Activated T-cell treated with anti-CD3 and anti-CD28 coated beads, Interleukin-2, amount 50 U/mL, for 24 hours (primary cell): ENCODE data around the gene PERCC1.
"Not testable (repeated sequence)": the region's sequence is repeated elsewhere in the genome, so short reads cannot be mapped to it uniquely, and the experiment has no call there.

Experiments
- DNase-seq: peaks from one replicate; pipeline ENCODE4 v3.0.0-alpha.2; 2020
- H3K27ac Mint-ChIP-seq: 2 replicates; pipeline ENCODE4 v1.8.0; 2020; ENCODE audit warnings: mild to moderate bottlenecking, mixed read lengths
- H3K27me3 Mint-ChIP-seq: 2 replicates; pipeline ENCODE4 v1.8.0; 2020; ENCODE audit warnings: mixed read lengths
- H3K36me3 Mint-ChIP-seq: 2 replicates; pipeline ENCODE4 v1.8.0; 2020; ENCODE audit warnings: low read depth, mixed read lengths
- H3K4me1 Mint-ChIP-seq: 2 replicates; pipeline ENCODE4 v1.8.0; 2020; ENCODE audit warnings: low read depth, mixed read lengths
- H3K4me3 Mint-ChIP-seq: 2 replicates; pipeline ENCODE4 v1.8.0; 2020; ENCODE audit warnings: mild to moderate bottlenecking, moderate library complexity, mixed read lengths
- H3K9me3 Mint-ChIP-seq: 2 replicates; pipeline ENCODE4 v1.8.0; 2020; ENCODE audit warnings: mixed read lengths

PERCC1 gene

DNA sequence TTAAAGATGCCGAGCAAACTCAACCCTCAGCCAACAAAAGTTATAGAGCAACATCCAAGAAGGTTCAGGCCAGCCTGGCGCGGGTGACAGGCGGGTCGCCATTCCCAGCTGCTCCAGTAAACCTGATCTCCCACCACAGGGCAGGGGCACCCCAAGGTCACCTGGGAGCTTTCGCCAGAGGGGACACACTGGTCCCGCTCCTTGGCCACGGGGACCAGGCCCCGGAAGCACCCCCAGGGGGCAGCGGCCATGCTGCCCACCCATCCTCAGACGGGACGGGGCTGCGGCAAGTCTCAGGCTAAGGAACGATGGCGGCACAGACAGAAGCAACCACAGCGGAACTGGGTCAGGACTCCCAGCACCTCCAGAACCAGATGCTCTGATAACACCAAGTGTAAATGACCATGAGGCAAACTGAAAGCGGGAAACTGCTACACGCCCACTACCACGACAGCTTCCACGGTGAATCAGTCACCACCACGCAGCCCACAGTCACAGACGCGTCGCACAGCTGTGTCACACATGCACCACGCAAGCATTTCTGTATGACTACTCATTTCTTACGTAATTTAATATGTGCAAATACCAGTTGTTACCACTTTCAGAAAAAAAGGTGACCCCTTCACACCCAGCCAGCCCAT lies 27.6 kb downstream of the PERCC1 start:
- no peaks in the 10 kb centered on the region for H3K9me3 Mint-ChIP-seq
- peak overlapping the region; percentile 72 for H3K27ac Mint-ChIP-seq
- DNase-seq = peak; percentile 44
- H3K4me1 Mint-ChIP-seq = peaks cover 9% of the 10 kb centered on the region
- peaks cover 52% of the 10 kb centered on the region for H3K36me3 Mint-ChIP-seq
- no peaks in the 10 kb centered on the region for H3K27me3 Mint-ChIP-seq
- H3K4me3 Mint-ChIP-seq = no peak overlapping the region

DNA sequence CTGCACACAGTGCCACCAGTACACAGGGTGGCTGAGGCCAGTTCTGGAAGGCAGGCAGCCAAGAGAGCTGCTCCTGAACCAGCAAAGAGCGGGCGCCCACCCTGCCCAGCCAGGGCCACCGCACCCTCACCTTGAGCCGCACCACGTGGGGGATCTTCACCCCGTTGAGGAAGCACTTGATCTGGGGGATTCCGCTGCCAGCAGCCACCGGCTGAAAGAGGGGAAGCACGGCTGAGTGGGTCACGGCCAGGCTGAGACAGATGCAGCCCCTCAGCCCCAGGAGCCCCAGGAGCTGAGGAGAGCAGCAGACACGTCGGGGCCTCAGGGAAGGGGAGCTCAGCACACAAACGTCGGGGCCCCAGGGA lies 28.1 kb downstream of the PERCC1 start:
- Mint-ChIP-seq H3K27me3 (no peaks in the 10 kb centered on the region), H3K27ac (peak overlapping the region; percentile 72), H3K4me3 (no peak overlapping the region), H3K36me3 (peaks cover 51% of the 10 kb centered on the region), H3K4me1 (peaks cover 9% of the 10 kb centered on the region), H3K9me3 (no peaks in the 10 kb centered on the region)
- DNase-seq = no peak

DNA sequence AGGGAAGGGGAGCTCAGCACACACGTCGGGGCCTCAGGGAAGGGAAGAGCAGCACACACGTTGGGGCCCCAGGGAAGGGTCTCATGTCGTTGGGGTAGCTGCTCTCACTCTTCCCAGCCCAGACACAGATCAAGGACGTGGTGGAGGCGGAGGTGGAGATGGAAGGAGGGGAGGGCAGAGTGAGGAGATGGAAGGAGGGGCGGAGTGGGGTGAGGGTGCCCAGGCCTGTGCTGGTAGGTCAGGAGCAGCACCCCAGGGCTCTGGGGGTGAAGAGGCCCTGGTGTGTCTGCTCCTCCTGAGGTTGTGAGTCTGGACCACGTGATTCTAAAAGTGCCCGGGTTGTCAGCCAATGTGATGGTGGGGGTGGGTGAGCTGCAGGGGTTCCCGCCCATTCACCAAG lies 29.1 kb downstream of the PERCC1 start:
- Mint-ChIP-seq H3K36me3 (peaks cover 51% of the 10 kb centered on the region), H3K4me3 (no peak overlapping the region), H3K9me3 (no peaks in the 10 kb centered on the region), H3K27me3 (no peaks in the 10 kb centered on the region), H3K27ac (no peak overlapping the region), H3K4me1 (peaks cover 9% of the 10 kb centered on the region)
- DNase-seq = no peak

DNA sequence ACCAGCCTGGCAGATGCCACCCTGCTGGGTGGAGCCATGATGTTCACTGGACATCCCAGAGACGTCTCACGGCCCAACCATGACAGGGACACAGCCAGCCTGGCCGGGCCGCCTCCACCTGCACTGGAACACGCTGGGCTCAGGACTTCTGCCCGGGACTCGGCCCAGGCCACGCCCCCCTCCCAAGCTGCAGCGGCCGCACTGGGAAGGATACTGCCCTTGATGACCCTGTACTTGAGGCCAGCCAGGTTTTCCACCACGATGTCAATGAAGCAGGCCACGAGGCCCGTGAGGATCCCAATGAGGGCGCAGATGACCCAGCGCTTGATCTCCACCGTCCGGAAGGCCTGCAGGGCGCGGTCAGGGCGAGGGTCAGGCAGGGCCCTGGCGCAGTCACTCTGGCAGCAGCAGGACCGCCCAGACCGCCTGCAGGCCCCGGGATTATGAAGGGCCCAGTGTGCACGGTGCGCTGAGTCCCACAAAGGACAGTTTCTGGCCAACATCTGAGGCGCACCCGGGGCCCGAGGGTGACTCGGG lies 29.8 kb downstream of the PERCC1 start:
- H3K4me1 Mint-ChIP-seq = peaks cover 9% of the 10 kb centered on the region
- H3K36me3 Mint-ChIP-seq = peaks cover 52% of the 10 kb centered on the region
- H3K27ac Mint-ChIP-seq = no peak overlapping the region
- no peaks in the 10 kb centered on the region for H3K27me3 Mint-ChIP-seq
- DNase-seq = no peak
- no peak overlapping the region for H3K4me3 Mint-ChIP-seq
- no peaks in the 10 kb centered on the region for H3K9me3 Mint-ChIP-seq

DNA sequence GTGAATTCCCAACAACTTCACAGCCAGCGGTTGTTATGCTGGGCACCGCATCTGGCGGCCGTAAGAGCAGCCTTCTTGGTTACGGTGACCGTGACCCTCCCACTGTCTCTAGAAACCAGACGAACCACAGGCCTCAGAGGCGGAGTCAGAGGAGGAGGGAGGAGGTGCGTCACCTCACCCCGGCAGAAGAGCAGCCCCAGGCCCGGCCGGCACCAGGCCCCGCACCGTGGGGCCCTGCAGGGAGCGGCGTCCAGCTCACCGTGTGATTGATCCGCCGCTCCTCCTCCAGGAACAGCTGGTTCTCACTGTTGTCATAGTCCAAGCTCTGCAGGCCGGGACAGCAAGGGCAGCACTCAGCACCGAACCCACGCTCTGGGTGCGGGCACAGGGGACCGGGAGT lies 30.3 kb downstream of the PERCC1 start:
- H3K9me3 Mint-ChIP-seq = no peaks in the 10 kb centered on the region
- H3K4me1 Mint-ChIP-seq = peaks cover 9% of the 10 kb centered on the region
- H3K27ac Mint-ChIP-seq = no peak overlapping the region
- no peaks in the 10 kb centered on the region for H3K27me3 Mint-ChIP-seq
- no peak overlapping the region for H3K4me3 Mint-ChIP-seq
- no peak for DNase-seq
- peaks cover 49% of the 10 kb centered on the region for H3K36me3 Mint-ChIP-seq

DNA sequence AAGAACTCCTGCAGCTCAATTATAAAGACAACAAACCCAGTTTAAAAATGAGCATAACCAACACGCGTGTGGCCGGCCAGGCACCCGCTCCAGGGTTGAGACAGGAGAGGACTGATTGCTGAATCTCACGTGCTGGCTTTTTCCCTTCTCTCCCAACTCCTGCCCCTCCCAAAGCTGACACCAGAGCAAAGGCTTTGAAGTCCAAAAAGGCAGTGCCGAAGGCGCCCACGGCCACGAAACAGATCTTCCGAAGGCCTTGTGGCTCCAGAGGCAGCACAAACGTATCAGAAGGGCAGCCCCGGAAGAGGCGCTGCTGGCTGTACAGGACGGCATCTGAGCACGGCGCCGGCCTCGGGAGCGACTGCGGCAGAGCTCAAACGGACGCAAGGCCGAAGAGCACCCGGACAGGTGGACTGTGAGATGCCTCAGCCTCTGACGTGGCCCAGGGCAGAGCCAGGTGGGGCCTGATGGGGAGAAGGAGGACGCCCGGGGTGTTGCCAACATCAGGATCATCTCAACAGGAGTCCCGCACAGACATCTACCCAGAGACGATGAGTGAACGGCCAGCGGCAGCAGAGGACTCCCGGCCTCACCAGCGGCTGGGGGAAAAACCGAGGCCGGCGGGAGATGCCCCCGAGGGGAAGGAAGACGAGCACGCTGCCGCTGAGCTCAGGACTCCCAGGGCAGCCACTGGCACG lies 33.5 kb downstream of the PERCC1 start:
- no peaks in the 10 kb centered on the region for H3K4me1 Mint-ChIP-seq
- H3K4me3 Mint-ChIP-seq = no peak overlapping the region
- no peak overlapping the region for H3K27ac Mint-ChIP-seq
- no peak for DNase-seq
- peaks cover 36% of the 10 kb centered on the region for H3K36me3 Mint-ChIP-seq
- no peaks in the 10 kb centered on the region for H3K27me3 Mint-ChIP-seq
- no peaks in the 10 kb centered on the region for H3K9me3 Mint-ChIP-seq

DNA sequence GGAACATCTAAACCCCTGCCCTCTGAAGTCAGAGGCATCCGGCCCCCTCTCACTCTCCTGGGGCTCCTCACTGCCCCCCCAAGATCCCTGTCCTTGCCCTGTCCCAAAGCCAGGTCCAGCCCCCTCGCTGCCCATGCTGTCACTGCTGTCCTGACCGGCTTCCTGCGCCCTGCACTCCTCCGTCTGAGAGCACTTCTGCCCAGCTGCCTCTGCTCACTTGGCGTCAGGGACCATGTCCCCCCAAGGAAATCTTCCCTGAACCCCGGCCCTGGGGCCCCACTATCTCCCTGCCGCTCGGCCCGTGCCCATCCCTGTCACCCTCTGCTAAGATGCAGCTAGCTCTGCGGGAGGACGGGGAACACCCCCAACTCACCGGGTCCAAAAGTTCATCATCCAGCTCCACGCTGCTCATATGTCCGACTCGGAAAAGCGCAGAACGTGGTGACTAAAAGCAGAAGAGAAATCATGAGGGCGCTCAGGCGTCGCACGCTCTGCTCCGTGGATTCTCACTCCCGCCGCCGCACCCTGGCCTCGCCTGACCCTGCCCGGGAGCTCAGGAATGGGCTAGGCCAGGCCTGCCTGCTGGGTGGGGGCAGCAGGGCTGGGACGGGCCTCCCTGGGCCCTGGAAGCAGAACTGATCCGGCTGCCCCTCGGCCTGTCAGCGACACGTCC lies 34.2 kb downstream of the PERCC1 start:
- H3K9me3 Mint-ChIP-seq = no peaks in the 10 kb centered on the region
- H3K4me3 Mint-ChIP-seq = no peak overlapping the region
- H3K27me3 Mint-ChIP-seq = no peaks in the 10 kb centered on the region
- no peak for DNase-seq
- peaks cover 4% of the 10 kb centered on the region for H3K4me1 Mint-ChIP-seq
- H3K27ac Mint-ChIP-seq = peak overlapping the region; percentile 37
- H3K36me3 Mint-ChIP-seq = peaks cover 33% of the 10 kb centered on the region

DNA sequence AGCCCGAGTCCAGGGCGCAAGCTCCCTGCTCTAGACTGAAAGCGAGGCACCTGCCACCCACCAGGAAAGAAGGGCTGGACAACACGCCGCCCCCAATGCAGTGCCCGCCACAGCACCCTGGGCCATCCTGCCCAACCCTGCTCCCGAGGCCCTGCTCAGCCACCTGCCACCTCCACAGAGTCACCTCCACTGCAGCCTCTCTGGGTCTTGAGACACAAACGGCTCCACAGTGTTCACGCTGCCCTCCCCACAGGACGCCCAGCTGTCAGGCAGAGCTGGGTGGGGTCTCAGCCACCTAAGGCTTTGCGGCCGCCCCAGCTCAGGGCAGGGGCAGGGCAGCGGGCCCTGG lies 34.7 kb downstream of the PERCC1 start:
- H3K4me3 Mint-ChIP-seq = no peak overlapping the region
- peaks cover 28% of the 10 kb centered on the region for H3K36me3 Mint-ChIP-seq
- no peak overlapping the region for H3K27ac Mint-ChIP-seq
- no peak for DNase-seq
- no peaks in the 10 kb centered on the region for H3K27me3 Mint-ChIP-seq
- peaks cover 8% of the 10 kb centered on the region for H3K4me1 Mint-ChIP-seq
- H3K9me3 Mint-ChIP-seq = no peaks in the 10 kb centered on the region

DNA sequence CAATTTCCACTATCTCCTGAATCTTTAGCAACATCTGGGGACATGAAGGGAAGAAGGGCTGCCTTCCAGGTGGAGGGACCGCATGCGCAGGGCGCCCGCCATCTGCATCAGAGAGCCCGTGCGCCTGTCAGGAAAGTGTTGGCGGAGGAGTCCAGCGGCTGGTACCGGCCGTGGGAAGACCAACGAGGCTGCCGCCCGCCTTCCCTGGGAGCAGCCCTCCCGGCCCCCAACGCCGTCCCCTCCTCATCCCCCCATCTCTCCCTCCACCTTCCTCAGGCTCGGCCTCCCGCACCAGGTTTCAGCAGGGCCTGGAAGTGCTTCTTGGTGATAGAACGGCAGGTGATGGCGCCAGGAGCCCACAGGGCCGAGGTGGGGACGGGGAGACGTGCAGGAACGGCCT lies 35.2 kb downstream of the PERCC1 start:
- DNase-seq = no peak
- no peak overlapping the region for H3K27ac Mint-ChIP-seq
- no peaks in the 10 kb centered on the region for H3K9me3 Mint-ChIP-seq
- no peaks in the 10 kb centered on the region for H3K27me3 Mint-ChIP-seq
- no peak overlapping the region for H3K4me3 Mint-ChIP-seq
- H3K36me3 Mint-ChIP-seq = peaks cover 23% of the 10 kb centered on the region
- peaks cover 12% of the 10 kb centered on the region for H3K4me1 Mint-ChIP-seq

DNA sequence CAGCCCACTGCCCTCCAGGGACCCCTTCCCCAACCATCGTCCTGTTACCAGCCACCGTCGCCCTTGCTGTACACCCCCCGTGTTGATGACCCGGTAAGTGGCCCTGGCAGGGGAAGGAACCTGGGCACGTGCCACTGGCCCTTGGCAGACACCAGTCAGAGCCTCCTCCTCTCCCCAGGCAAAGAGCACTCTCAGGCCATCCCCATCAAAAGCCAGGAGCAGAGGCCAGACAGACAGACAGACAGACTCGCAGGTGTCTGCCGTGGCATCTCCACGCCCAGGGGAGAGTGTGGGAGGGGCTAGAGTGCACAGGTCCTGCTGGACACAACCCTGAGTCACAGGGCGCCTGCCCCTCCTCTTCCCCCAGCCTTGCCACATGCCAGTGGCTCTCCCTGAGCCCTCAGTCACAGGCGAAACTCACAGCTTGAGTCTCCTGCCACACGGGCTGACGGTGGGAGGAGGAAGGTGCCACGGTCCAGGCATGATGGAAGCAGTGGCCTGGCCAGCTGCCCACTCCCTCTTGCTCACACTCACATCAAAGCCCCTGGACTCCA lies 36.2 kb downstream of the PERCC1 start:
- Mint-ChIP-seq H3K36me3 (peaks cover 19% of the 10 kb centered on the region), H3K9me3 (no peaks in the 10 kb centered on the region)

DNA sequence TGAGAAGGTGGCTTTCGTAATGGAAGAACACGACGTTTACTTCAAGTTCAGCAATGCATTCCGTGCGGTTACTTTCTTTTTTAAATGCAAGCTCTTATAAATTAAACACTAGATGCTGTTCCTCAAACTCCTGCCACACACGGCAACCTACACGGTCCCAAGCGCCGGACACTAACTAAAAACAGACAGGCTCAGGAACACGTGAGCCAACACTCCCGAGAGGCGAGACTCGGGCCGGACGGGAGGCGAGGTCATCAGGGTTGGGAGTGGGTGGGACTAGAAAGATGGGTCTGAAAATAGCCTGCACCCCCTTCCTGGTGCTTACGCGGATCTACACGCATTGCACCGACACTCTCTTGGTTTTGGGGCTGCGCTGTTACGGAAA lies 37.5 kb downstream of the PERCC1 start:
- no peaks in the 10 kb centered on the region for H3K9me3 Mint-ChIP-seq
- no peaks in the 10 kb centered on the region for H3K27me3 Mint-ChIP-seq
- no peak overlapping the region for H3K27ac Mint-ChIP-seq
- H3K36me3 Mint-ChIP-seq = peaks cover 11% of the 10 kb centered on the region
- no peak overlapping the region for H3K4me3 Mint-ChIP-seq
- DNase-seq = no peak
- peaks cover 30% of the 10 kb centered on the region for H3K4me1 Mint-ChIP-seq

More for the DNA sequence above, 36.2 kb downstream of the PERCC1 start:
- Mint-ChIP-seq H3K4me1 (peaks cover 21% of the 10 kb centered on the region), H3K27ac (no peak overlapping the region), H3K27me3 (no peaks in the 10 kb centered on the region), H3K4me3 (no peak overlapping the region)
- no peak for DNase-seq

DNA sequence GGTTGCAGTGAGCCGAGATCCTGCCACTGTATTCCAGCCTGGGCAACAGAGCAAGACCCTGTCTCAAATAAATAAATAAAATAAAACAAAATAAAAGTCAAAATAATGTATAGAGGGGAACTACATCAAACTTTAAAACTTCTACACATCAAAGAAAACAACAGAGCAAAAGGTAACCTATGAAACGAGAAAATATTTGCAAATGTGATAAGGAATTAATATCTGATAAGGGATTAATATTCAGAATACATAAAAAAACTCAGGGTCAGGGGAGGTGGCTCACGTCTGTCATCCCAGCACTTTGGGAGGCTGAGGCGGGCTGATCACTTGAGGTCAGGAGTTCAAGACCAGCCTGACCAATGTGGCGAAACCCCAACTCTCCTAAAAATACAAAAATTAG lies 38.3 kb downstream of the PERCC1 start:
- not testable (repeated sequence) for H3K36me3 Mint-ChIP-seq, DNase-seq, H3K9me3 Mint-ChIP-seq, H3K27ac Mint-ChIP-seq, H3K4me3 Mint-ChIP-seq, H3K27me3 Mint-ChIP-seq
- peaks cover 34% of the 10 kb centered on the region for H3K4me1 Mint-ChIP-seq

DNA sequence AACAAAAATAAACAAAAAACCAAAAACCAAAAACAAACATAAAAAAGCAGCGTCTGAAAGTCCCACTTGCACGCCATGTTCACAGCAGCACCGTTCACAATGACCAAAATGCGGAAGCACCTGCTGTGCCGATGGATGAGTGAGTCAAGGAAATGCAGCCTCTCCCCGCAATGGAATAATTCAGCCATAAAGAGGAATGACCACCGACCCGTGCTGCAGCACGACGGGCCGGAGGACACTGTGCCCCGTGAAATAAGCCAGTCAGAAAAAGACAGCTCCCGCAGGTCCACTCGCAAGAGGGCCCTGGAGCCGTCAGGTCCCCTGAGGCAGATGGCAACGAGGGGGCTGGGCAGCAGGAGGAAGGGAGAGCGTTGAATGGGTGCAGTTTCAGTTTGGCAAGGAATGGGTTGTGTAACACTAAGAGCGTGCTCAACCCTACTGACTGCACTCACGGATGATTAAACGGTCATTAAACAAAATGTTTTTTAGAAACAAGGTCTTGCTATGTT lies 38.9 kb downstream of the PERCC1 start:
- Mint-ChIP-seq H3K27ac (peak overlapping the region; percentile 68), H3K36me3 (peaks cover 4% of the 10 kb centered on the region)

DNA sequence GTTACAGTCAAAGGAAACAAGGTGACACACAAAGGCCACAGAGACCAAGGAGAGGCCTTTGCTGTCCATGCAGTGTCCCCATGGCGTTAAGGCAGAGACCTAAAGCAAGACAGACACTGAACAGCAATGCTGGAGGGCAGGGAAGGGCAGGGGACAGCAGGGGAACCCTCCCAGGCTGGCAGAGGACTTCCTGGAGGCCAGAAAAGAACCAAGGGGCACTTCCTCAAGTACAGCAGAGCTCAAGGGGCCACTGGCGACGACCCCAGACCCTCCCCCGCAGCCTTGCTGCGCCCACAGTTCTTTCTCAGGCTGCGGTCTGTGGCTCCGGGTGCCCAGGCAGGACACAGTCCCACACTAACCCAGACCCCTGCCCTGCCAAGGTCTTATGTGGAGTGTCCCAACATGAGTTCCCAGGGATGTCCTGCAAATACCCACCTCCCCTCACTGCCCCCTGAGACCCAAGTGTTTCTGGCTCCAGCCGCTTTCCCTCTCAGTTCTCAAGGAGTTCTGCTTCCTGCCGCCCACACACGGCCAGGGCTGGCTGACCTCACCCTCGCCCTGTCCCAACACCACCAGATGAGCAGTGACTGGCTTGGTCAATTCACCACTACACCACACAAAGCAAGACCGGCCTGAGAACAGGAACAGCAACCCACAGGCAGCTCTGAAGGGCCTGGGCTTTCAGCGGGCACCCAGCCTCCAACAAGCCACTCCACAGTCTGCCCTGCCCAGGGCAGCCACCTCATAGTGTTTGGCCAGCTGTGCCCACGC lies 39.8 kb downstream of the PERCC1 start:
- Mint-ChIP-seq H3K4me3 (no peak overlapping the region), H3K27ac (peak overlapping the region; percentile 75), H3K36me3 (peaks cover 2% of the 10 kb centered on the region), H3K27me3 (no peaks in the 10 kb centered on the region), H3K9me3 (no peaks in the 10 kb centered on the region), H3K4me1 (peaks cover 38% of the 10 kb centered on the region)
- no peak for DNase-seq

More for the DNA sequence above, 38.9 kb downstream of the PERCC1 start:
- Mint-ChIP-seq H3K27me3 (no peaks in the 10 kb centered on the region), H3K4me1 (peaks cover 35% of the 10 kb centered on the region), H3K4me3 (no peak overlapping the region), H3K9me3 (no peaks in the 10 kb centered on the region)
- no peak for DNase-seq
